H9 (cell line): Measurements from ENCODE around the gene SH3BP2. TPM values are rescaled to one million over a fixed set of nuclear protein-coding genes. Genes with fewer than 3 reads are reported as not detected.

ENCODE experiments used
- DNase-seq: peaks from one replicate; pipeline ENCODE4 v3.0.0-alpha.2; 2017
- H2AFZ ChIP-seq: one replicate; pipeline ENCODE4 v1.6.1; 2013; ENCODE audit warnings: mild to moderate bottlenecking, low read length, control low read depth, moderate library complexity
- H2AK5ac ChIP-seq: 2 replicates; pipeline ENCODE4 v1.6.1; 2013; ENCODE audit warnings: low read length, control low read depth, mixed read lengths; ENCODE audit not compliant: insufficient read length
- H2BK120ac ChIP-seq: one replicate; pipeline ENCODE4 v1.6.1; 2013; ENCODE audit warnings: low read depth, mild to moderate bottlenecking, low read length, control low read depth, inconsistent platforms; ENCODE audit not compliant: poor library complexity, severe bottlenecking
- H2BK12ac ChIP-seq: 2 replicates; pipeline ENCODE4 v1.6.1; 2013; ENCODE audit warnings: low read length, control low read depth, mixed read lengths, low read depth; ENCODE audit not compliant: insufficient read length
- H2BK15ac ChIP-seq: 2 replicates; pipeline ENCODE4 v1.6.1; 2013; ENCODE audit warnings: low read depth, low read length, control low read depth
- H2BK20ac ChIP-seq: one replicate; pipeline ENCODE4 v1.6.1; 2013; ENCODE audit warnings: low read depth, mild to moderate bottlenecking, low read length, control low read depth, inconsistent platforms; ENCODE audit not compliant: poor library complexity, severe bottlenecking
- H2BK5ac ChIP-seq: 2 replicates; pipeline ENCODE4 v1.6.1; 2013; ENCODE audit warnings: low read length, control low read depth, mixed read lengths; ENCODE audit not compliant: insufficient read length
- H3K14ac ChIP-seq: 2 replicates; pipeline ENCODE4 v1.6.1; 2013; ENCODE audit warnings: low read length, control low read depth; ENCODE audit not compliant: insufficient read depth
- H3K18ac ChIP-seq: 2 replicates; pipeline ENCODE4 v1.6.1; 2013; ENCODE audit warnings: low read depth, mild to moderate bottlenecking, mixed read lengths, low read length, control low read depth; ENCODE audit not compliant: insufficient read length
- H3K23ac ChIP-seq: 2 replicates; pipeline ENCODE4 v1.6.1; 2013; ENCODE audit warnings: low read length, control low read depth, mixed read lengths, low read depth; ENCODE audit not compliant: insufficient read length
- H3K23me2 ChIP-seq: 2 replicates; pipeline ENCODE4 v1.6.1; 2013; ENCODE audit warnings: low read depth, mild to moderate bottlenecking, mixed read lengths, low read length, control low read depth; ENCODE audit not compliant: insufficient read length, poor library complexity, severe bottlenecking
- H3K27ac ChIP-seq: 2 replicates; pipeline ENCODE4 v1.5.1; 2013; ENCODE audit warnings: low read length, control low read depth, mixed read lengths, low read depth; ENCODE audit not compliant: insufficient read length
- H3K27me3 ChIP-seq: 2 replicates; pipeline ENCODE4 v1.6.1; 2013; ENCODE audit warnings: low read length, control low read depth, inconsistent platforms; ENCODE audit not compliant: insufficient read depth
- H3K4ac ChIP-seq: 2 replicates; pipeline ENCODE4 v1.6.1; 2013; ENCODE audit warnings: low read depth, mild to moderate bottlenecking, control low read depth, inconsistent platforms, low read length, moderate library complexity
- H3K4me1 ChIP-seq: 2 replicates; pipeline ENCODE4 v1.6.1; 2013; ENCODE audit warnings: low read length, control low read depth, inconsistent platforms; ENCODE audit not compliant: insufficient read depth
- H3K4me2 ChIP-seq: 2 replicates; pipeline ENCODE4 v1.6.1; 2013; ENCODE audit warnings: low read length, control low read depth, mixed read lengths; ENCODE audit not compliant: insufficient read length, insufficient read depth
- H3K56ac ChIP-seq: 2 replicates; pipeline ENCODE4 v1.6.1; 2013; ENCODE audit warnings: low read depth, mild to moderate bottlenecking, mixed read lengths, low read length, control low read depth; ENCODE audit not compliant: insufficient read length
- H3K79me1 ChIP-seq: 2 replicates; pipeline ENCODE4 v1.6.1; 2013; ENCODE audit warnings: low read depth, mild to moderate bottlenecking, moderate library complexity, low read length, control low read depth, inconsistent platforms; ENCODE audit not compliant: insufficient read depth, poor library complexity, severe bottlenecking
- H3K79me2 ChIP-seq: 2 replicates; pipeline ENCODE4 v1.6.1; 2013; ENCODE audit warnings: low read length, control low read depth, inconsistent platforms; ENCODE audit not compliant: insufficient read depth
- H3K9ac ChIP-seq: 2 replicates; pipeline ENCODE4 v1.6.1; 2013; ENCODE audit warnings: low read length, control low read depth, mixed read lengths; ENCODE audit not compliant: insufficient read length; ENCODE audit errors: extremely low read depth
- H3K9me3 ChIP-seq: one replicate; pipeline ENCODE4 v1.6.1; 2013; ENCODE audit warnings: low read depth, low read length, inconsistent platforms; ENCODE audit not compliant: control insufficient read depth
- H3T11ph ChIP-seq: one replicate; pipeline ENCODE4 v1.6.1; 2013; ENCODE audit warnings: mild to moderate bottlenecking, low read length, control low read depth, inconsistent platforms
- H4K20me1 ChIP-seq: one replicate; pipeline ENCODE4 v1.6.1; 2013; ENCODE audit not compliant: control insufficient read depth, insufficient read length, insufficient read depth
- H4K5ac ChIP-seq: 2 replicates; pipeline ENCODE4 v1.6.1; 2013; ENCODE audit warnings: low read depth, mild to moderate bottlenecking, mixed read lengths, low read length, control low read depth; ENCODE audit not compliant: insufficient read length
- H4K8ac ChIP-seq: replicated peaks from 2 replicates; pipeline ENCODE4 v1.6.1; 2013; ENCODE audit warnings: low read length, control low read depth, mixed read lengths, low read depth; ENCODE audit not compliant: insufficient read length
- H4K91ac ChIP-seq: 2 replicates; pipeline ENCODE4 v1.6.1; 2013; ENCODE audit warnings: low read depth, mild to moderate bottlenecking, moderate library complexity, mixed read lengths, low read length, control low read depth; ENCODE audit not compliant: insufficient read length
- H3K27ac Mint-ChIP-seq, 3 experiments: 2 replicates in 2 of 3; 3 replicates in 1 of 3; pipeline ENCODE4 v1.8.0; 2020 to 2021; ENCODE audit warnings: mixed read lengths in 3 of 3, mild to moderate bottlenecking in 1 of 3, moderate library complexity in 1 of 3
- H3K27me3 Mint-ChIP-seq: 2 replicates; pipeline ENCODE4 v1.8.0; 2021; ENCODE audit warnings: low read depth, mild to moderate bottlenecking, moderate library complexity, mixed read lengths
- H3K36me3 Mint-ChIP-seq, 3 experiments: 2 replicates in 2 of 3; 3 replicates in 1 of 3; pipeline ENCODE4 v1.8.0; 2020 to 2021; ENCODE audit warnings: low read depth in 3 of 3, mixed read lengths in 3 of 3; ENCODE audit not compliant: insufficient read depth in 1 of 3
- H3K4me1 Mint-ChIP-seq, 2 experiments: 2 replicates each; pipeline ENCODE4 v1.8.0; 2020; ENCODE audit warnings: mixed read lengths in 2 of 2
- H3K4me3 Mint-ChIP-seq, 2 experiments: 2 replicates in 1 of 2; 3 replicates in 1 of 2; pipeline ENCODE4 v1.8.0; 2020 to 2021; ENCODE audit warnings: mild to moderate bottlenecking in 2 of 2, mixed read lengths in 2 of 2, moderate library complexity in 1 of 2
- H3K9me3 Mint-ChIP-seq, 2 experiments: 2 replicates in 1 of 2; 3 replicates in 1 of 2; pipeline ENCODE4 v1.8.0; 2020; ENCODE audit warnings: mild to moderate bottlenecking in 2 of 2, mixed read lengths in 2 of 2, moderate library complexity in 1 of 2
- WGBS: extraction: QIAGEN DNeasy Blood & Tissue Kit; methylation state at CpG from one replicate; pipeline ENCODE4 v1.1.7; 2013; ENCODE audit warnings: missing lambda C conversion rate, low lambda C conversion rate, mixed read lengths; ENCODE audit not compliant: insufficient read length; ENCODE audit errors: extremely low coverage; 5-methylcytosine and 5-hydroxymethylcytosine counted together
- total RNA-seq: library from RNA; stranded (reverse); gene quantifications from 2 replicates; pipeline ENCODE4 v1.2.1, GENCODE V29; 2021
- TF ChIP-seq, protein P1 (sequence below): fragments of 200-600 bp; sonication (generic); conservative IDR thresholded peaks from 3 replicates; pipeline ENCODE4 v1.8.0; 2021; ENCODE audit warnings: antibody characterized with exemption, mild to moderate bottlenecking

SH3BP2 gene
- total RNA-seq, 1 experiment from 2014 or later, result 37.6 TPM

DNA sequence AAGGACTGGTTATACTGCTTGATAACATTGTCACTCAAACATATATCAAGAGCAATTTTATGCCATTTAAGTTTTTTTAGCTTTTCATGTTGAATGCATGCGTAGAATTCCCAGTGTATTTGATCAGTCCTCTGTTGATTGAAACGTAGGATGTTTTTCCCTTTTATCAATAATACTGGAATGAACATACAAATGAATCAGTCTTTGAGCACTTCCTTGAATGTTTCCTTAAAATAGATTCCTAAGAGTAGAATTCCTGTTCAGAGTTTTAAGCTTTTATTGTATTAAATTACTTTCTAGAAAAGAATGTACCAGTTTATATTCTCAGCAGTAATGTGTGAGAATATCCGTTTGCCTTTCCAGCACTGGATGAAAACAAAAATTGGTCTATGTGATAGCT, 88.5 kb downstream of the SH3BP2 start:
- H3K79me2 ChIP-seq, result no peaks in the 10 kb centered on the region
- no peak overlapping the region for H3K4me2 ChIP-seq
- H2BK20ac ChIP-seq, result no peak overlapping the region
- Mint-ChIP-seq H3K4me1 (peaks cover 18% of the 10 kb centered on the region in 2 experiments), H3K36me3 (peaks cover 33 to 55% (median 55%) of the 10 kb centered on the region in 3 experiments; a peak in 6 of 7 replicates), H3K4me3 (no peak overlapping the region), H3K9me3 (no peaks in the 10 kb centered on the region), H3K27me3 (no peaks in the 10 kb centered on the region), H3K27ac (peak overlapping the region in 2 of 3 experiments; percentile 30 to 83; a peak in 1 of 7 replicates)
- H3K4ac ChIP-seq, result no peak overlapping the region
- H3K14ac ChIP-seq, result no peak overlapping the region
- no peaks in the 10 kb centered on the region for H3K23me2 ChIP-seq
- no peak overlapping the region for H3K18ac ChIP-seq
- no peak overlapping the region for H2AK5ac ChIP-seq
- no peak overlapping the region for H2BK120ac ChIP-seq
- no peak overlapping the region for H2BK12ac ChIP-seq
- H3T11ph ChIP-seq, result no peak overlapping the region
- H3K79me1 ChIP-seq, result no peaks in the 10 kb centered on the region
- TF ChIP-seq, protein P1, sequence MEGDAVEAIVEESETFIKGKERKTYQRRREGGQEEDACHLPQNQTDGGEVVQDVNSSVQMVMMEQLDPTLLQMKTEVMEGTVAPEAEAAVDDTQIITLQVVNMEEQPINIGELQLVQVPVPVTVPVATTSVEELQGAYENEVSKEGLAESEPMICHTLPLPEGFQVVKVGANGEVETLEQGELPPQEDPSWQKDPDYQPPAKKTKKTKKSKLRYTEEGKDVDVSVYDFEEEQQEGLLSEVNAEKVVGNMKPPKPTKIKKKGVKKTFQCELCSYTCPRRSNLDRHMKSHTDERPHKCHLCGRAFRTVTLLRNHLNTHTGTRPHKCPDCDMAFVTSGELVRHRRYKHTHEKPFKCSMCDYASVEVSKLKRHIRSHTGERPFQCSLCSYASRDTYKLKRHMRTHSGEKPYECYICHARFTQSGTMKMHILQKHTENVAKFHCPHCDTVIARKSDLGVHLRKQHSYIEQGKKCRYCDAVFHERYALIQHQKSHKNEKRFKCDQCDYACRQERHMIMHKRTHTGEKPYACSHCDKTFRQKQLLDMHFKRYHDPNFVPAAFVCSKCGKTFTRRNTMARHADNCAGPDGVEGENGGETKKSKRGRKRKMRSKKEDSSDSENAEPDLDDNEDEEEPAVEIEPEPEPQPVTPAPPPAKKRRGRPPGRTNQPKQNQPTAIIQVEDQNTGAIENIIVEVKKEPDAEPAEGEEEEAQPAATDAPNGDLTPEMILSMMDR, result no peak
- H3K9ac ChIP-seq, result no peak overlapping the region
- H2BK5ac ChIP-seq, result no peak overlapping the region
- DNase-seq, result no peak
- no peaks in the 10 kb centered on the region for H3K9me3 ChIP-seq
- H3K27me3 ChIP-seq, result no peaks in the 10 kb centered on the region
- H4K5ac ChIP-seq, result no peak overlapping the region
- no CpG with 5 or more reads among the region's 3 CpGs for WGBS
- no peak overlapping the region for H3K27ac ChIP-seq
- no peaks in the 10 kb centered on the region for H4K20me1 ChIP-seq
- no peak overlapping the region for H4K91ac ChIP-seq
- H2BK15ac ChIP-seq, result no peak overlapping the region
- no peak overlapping the region for H2AFZ ChIP-seq
- no peak overlapping the region for H3K56ac ChIP-seq
- peaks cover 3% of the 10 kb centered on the region; the same call in 1 of the 2 replicates for H3K4me1 ChIP-seq
- H3K23ac ChIP-seq, result no peak overlapping the region
- no peak overlapping the region for H4K8ac ChIP-seq
